GM04504 (cell line): ENCODE measurements around the gene ANO2.

Experiments
- DNase-seq: peaks from one replicate; pipeline ENCODE4 v3.0.0-alpha.2; 2012; ENCODE audit warnings: low read depth

ANO2 gene

GRCh38 chr12:5916785-5917290 lies 28.2 kb downstream of the ANO2 start:
- no peak for DNase-seq

GRCh38 chr12:5915511-5915910 lies 29.5 kb downstream of the ANO2 start:
- DNase-seq = no peak

GRCh38 chr12:5914387-5915149 lies 30.5 kb downstream of the ANO2 start:
- no peak for DNase-seq

- DNase-seq = no peak
Observed at GRCh38 chr12:5913387-5913786, 31.7 kb downstream of the ANO2 start.

GRCh38 chr12:5912437-5913334 lies 32.4 kb downstream of the ANO2 start:
- no peak for DNase-seq

GRCh38 chr12:5912011-5912410 lies 33.0 kb downstream of the ANO2 start:
- DNase-seq = no peak

- DNase-seq = no peak
Observed at GRCh38 chr12:5910790-5911548, 34.1 kb downstream of the ANO2 start.

GRCh38 chr12:5909560-5909959 lies 35.5 kb downstream of the ANO2 start:
- no peak for DNase-seq

GRCh38 chr12:5908251-5908650 lies 36.8 kb downstream of the ANO2 start:
- DNase-seq = no peak

- no peak for DNase-seq
Observed at GRCh38 chr12:5907807-5908206, 37.3 kb downstream of the ANO2 start.

GRCh38 chr12:5905757-5906156 lies 39.3 kb downstream of the ANO2 start:
- DNase-seq = no peak

GRCh38 chr12:5904969-5905368 lies 40.1 kb downstream of the ANO2 start:
- DNase-seq = no peak

GRCh38 chr12:5904441-5904840 lies 40.6 kb downstream of the ANO2 start:
- no peak for DNase-seq

- no peak for DNase-seq
Observed at GRCh38 chr12:5902736-5903135, 42.3 kb downstream of the ANO2 start.

GRCh38 chr12:5901416-5901815 lies 43.6 kb downstream of the ANO2 start:
- DNase-seq = no peak

- DNase-seq = no peak
Observed at GRCh38 chr12:5900533-5901205, 44.4 kb downstream of the ANO2 start.

GRCh38 chr12:5900076-5900475 lies 45.0 kb downstream of the ANO2 start:
- DNase-seq = no peak

GRCh38 chr12:5899675-5900074 lies 45.4 kb downstream of the ANO2 start:
- no peak for DNase-seq

- no peak for DNase-seq
Observed at GRCh38 chr12:5898874-5899273, 46.2 kb downstream of the ANO2 start.

- DNase-seq = no peak
Observed at GRCh38 chr12:5889381-5890047, 55.5 kb downstream of the ANO2 start.

- DNase-seq = no peak
Observed at GRCh38 chr12:5888816-5889315, 56.2 kb downstream of the ANO2 start.
